Astrocyte (in vitro differentiated cells and primary cell): Measurements from ENCODE around the gene COP1. TPM values are rescaled to one million over a fixed set of nuclear protein-coding genes. Genes with fewer than 3 reads are reported as not detected.

Experiments
- DNase-seq: peaks from one replicate; pipeline ENCODE4 v3.0.0-alpha.2; 2010; ENCODE audit warnings: low read depth
- FAIRE-seq: peaks from 2 replicates; lab custom pipeline; 2011; peaks lifted over from hg19 to GRCh38; lab: Jason Lieb, UNC
- H2AFZ ChIP-seq: 2 replicates; pipeline ENCODE4 v1.6.0; 2012; ENCODE audit warnings: low read depth, low read length, inconsistent platforms
- H3K27ac ChIP-seq: 2 replicates; pipeline ENCODE4 v1.5.1; 2011; ENCODE audit warnings: low read depth, low read length, inconsistent platforms
- H3K27me3 ChIP-seq: 2 replicates; pipeline ENCODE4 v1.6.0; 2011; ENCODE audit warnings: low read length, inconsistent platforms; ENCODE audit not compliant: insufficient read depth
- H3K36me3 ChIP-seq: 2 replicates; pipeline ENCODE4 v1.5.1; 2011; ENCODE audit warnings: low read length, inconsistent platforms; ENCODE audit not compliant: insufficient read depth
- H3K4me1 ChIP-seq: 2 replicates; pipeline ENCODE4 v1.5.1; 2011; ENCODE audit warnings: low read length, inconsistent platforms; ENCODE audit not compliant: insufficient read depth
- H3K4me2 ChIP-seq: 2 replicates; pipeline ENCODE4 v1.6.0; 2012; ENCODE audit warnings: low read length, inconsistent platforms
- H3K4me3 ChIP-seq: 2 replicates; pipeline ENCODE4 v1.5.1; 2011; ENCODE audit warnings: low read depth, mild to moderate bottlenecking, low read length, inconsistent platforms; ENCODE audit not compliant: insufficient read depth
- H3K79me2 ChIP-seq: 2 replicates; pipeline ENCODE4 v1.6.0; 2012; ENCODE audit warnings: mild to moderate bottlenecking, low read length, inconsistent platforms; ENCODE audit not compliant: insufficient read depth
- H3K9ac ChIP-seq: 2 replicates; pipeline ENCODE4 v1.6.0; 2012; ENCODE audit warnings: mild to moderate bottlenecking, low read length, inconsistent platforms
- H3K9me3 ChIP-seq: 2 replicates; pipeline ENCODE4 v1.5.1; 2012; ENCODE audit warnings: low read depth, mild to moderate bottlenecking, low read length, inconsistent platforms; ENCODE audit not compliant: insufficient read depth
- H4K20me1 ChIP-seq: 2 replicates; pipeline ENCODE4 v1.6.0; 2012; ENCODE audit warnings: low read length, inconsistent platforms; ENCODE audit not compliant: insufficient read depth
- H3K27ac Mint-ChIP-seq: one replicate; pipeline ENCODE4 v1.8.0; 2021; ENCODE audit warnings: mild to moderate bottlenecking, mixed read lengths; ENCODE audit not compliant: unreplicated experiment
- H3K27me3 Mint-ChIP-seq: one replicate; pipeline ENCODE4 v1.8.0; 2021; ENCODE audit warnings: low read depth, mixed read lengths; ENCODE audit not compliant: unreplicated experiment
- H3K36me3 Mint-ChIP-seq: one replicate; pipeline ENCODE4 v1.8.0; 2021; ENCODE audit warnings: low read depth, mixed read lengths; ENCODE audit not compliant: unreplicated experiment
- H3K4me1 Mint-ChIP-seq: one replicate; pipeline ENCODE4 v1.8.0; 2021; ENCODE audit warnings: low read depth, mixed read lengths; ENCODE audit not compliant: unreplicated experiment
- H3K4me3 Mint-ChIP-seq: one replicate; pipeline ENCODE4 v1.8.0; 2021; ENCODE audit warnings: mild to moderate bottlenecking, moderate library complexity, mixed read lengths; ENCODE audit not compliant: unreplicated experiment
- H3K9me3 Mint-ChIP-seq: one replicate; pipeline ENCODE4 v1.8.0; 2021; ENCODE audit warnings: mild to moderate bottlenecking, mixed read lengths; ENCODE audit not compliant: unreplicated experiment
- EZH2 ChIP-seq: IDR thresholded peaks from 2 replicates; pipeline ENCODE4 v1.6.1; 2012; ENCODE audit warnings: mild to moderate bottlenecking, low read length, inconsistent platforms; ENCODE audit not compliant: insufficient read depth
- total RNA-seq: library from RNA; stranded (reverse); gene quantifications from 2 replicates; pipeline ENCODE4 v1.2.1, GENCODE V29; 2021
- TF ChIP-seq, protein P1 (sequence below): IDR thresholded peaks from 2 replicates; pipeline ENCODE4 v1.5.1; 2011; ENCODE audit warnings: low read depth, mild to moderate bottlenecking, inconsistent platforms, low read length, moderate library complexity; ENCODE audit not compliant: insufficient read depth

The COP1 gene
- total RNA-seq, 1 donor from 2014 or later: 45.9 TPM

DNA sequence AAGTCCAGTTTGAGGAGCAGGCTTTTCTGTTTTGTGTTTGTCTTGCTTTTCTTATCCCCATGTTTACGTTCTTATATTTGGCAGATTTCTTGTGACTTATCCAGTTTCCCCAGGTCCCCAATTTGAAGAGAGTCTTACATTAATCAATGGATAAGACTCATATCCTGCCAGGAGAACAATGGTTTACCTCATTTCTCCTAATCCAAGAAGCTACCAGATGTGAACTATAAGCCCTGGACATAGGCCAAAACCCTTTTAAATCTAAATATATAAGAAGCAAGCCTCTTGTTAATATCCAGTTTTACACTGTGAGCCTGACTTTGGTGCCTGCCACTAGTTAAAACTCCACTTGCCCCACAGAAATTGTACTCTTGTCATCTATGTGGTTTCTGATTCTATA, 15.1 kb upstream of the COP1 start:
- TF ChIP-seq, protein P1, sequence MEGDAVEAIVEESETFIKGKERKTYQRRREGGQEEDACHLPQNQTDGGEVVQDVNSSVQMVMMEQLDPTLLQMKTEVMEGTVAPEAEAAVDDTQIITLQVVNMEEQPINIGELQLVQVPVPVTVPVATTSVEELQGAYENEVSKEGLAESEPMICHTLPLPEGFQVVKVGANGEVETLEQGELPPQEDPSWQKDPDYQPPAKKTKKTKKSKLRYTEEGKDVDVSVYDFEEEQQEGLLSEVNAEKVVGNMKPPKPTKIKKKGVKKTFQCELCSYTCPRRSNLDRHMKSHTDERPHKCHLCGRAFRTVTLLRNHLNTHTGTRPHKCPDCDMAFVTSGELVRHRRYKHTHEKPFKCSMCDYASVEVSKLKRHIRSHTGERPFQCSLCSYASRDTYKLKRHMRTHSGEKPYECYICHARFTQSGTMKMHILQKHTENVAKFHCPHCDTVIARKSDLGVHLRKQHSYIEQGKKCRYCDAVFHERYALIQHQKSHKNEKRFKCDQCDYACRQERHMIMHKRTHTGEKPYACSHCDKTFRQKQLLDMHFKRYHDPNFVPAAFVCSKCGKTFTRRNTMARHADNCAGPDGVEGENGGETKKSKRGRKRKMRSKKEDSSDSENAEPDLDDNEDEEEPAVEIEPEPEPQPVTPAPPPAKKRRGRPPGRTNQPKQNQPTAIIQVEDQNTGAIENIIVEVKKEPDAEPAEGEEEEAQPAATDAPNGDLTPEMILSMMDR: no peak
- TF ChIP-seq EZH2: no peak
- Histone ChIP-seq H3K27me3 (no peaks in the 10 kb centered on the region), H3K36me3 (no peaks in the 10 kb centered on the region), H2AFZ (no peak overlapping the region), H3K9me3 (no peaks in the 10 kb centered on the region), H3K9ac (no peak overlapping the region), H3K79me2 (no peaks in the 10 kb centered on the region), H4K20me1 (no peaks in the 10 kb centered on the region), H3K4me1 (no peaks in the 10 kb centered on the region), H3K27ac (no peak overlapping the region), H3K4me3 (no peak overlapping the region), H3K4me2 (no peak overlapping the region)
- H3K4me3 Mint-ChIP-seq: no peak overlapping the region
- no peaks in the 10 kb centered on the region for H3K9me3 Mint-ChIP-seq
- no peaks in the 10 kb centered on the region for H3K4me1 Mint-ChIP-seq
- no peak overlapping the region for H3K27ac Mint-ChIP-seq
- FAIRE-seq (no peak), DNase-seq (no peak)
- no peaks in the 10 kb centered on the region for H3K36me3 Mint-ChIP-seq
- H3K27me3 Mint-ChIP-seq: no peaks in the 10 kb centered on the region

DNA sequence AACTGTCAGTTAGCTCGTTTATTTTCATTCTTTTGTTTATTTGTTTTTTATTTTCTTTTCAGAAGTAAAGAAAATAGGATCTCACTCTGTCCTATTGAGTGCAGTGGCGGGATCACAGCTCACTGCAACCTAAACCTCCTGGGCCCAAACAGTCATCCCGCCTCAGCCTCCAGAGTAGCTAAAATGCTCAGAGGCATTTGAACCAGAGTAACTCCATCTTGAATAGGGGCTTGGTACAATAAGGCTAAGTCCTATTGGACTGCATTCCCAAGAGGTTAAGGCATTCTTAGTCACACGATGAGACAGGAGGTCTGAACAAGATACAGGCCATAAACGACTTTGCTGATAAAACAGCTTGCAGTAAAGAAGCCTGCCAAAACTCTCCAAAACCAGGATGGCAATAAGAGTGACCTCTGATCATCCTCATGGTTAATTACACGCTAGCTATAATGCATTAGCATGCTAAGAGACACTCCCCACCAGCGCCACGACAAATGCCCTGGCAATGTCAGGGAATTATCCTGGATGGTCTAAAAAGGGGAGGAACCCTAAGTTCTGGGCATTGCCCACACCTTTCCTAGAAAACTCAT, 13.1 kb upstream of the COP1 start:
- H3K4me1 ChIP-seq: no peaks in the 10 kb centered on the region
- no peaks in the 10 kb centered on the region for H4K20me1 ChIP-seq
- no peak overlapping the region for H3K27ac ChIP-seq
- no peaks in the 10 kb centered on the region for H3K36me3 ChIP-seq
- H3K27ac Mint-ChIP-seq: no peak overlapping the region
- H3K9ac ChIP-seq: no peak overlapping the region
- no peaks in the 10 kb centered on the region for H3K9me3 ChIP-seq
- no peaks in the 10 kb centered on the region for H3K27me3 ChIP-seq
- no peak overlapping the region for H3K4me3 Mint-ChIP-seq
- H3K79me2 ChIP-seq: no peaks in the 10 kb centered on the region
- H3K27me3 Mint-ChIP-seq: no peaks in the 10 kb centered on the region
- H2AFZ ChIP-seq: no peak overlapping the region
- H3K4me1 Mint-ChIP-seq: no peaks in the 10 kb centered on the region
- no peak for FAIRE-seq
- H3K36me3 Mint-ChIP-seq: no peaks in the 10 kb centered on the region
- no peaks in the 10 kb centered on the region for H3K9me3 Mint-ChIP-seq
- no peak overlapping the region for H3K4me2 ChIP-seq
- H3K4me3 ChIP-seq: no peak overlapping the region
- no peak for DNase-seq
- TF ChIP-seq, protein P1: no peak

DNA sequence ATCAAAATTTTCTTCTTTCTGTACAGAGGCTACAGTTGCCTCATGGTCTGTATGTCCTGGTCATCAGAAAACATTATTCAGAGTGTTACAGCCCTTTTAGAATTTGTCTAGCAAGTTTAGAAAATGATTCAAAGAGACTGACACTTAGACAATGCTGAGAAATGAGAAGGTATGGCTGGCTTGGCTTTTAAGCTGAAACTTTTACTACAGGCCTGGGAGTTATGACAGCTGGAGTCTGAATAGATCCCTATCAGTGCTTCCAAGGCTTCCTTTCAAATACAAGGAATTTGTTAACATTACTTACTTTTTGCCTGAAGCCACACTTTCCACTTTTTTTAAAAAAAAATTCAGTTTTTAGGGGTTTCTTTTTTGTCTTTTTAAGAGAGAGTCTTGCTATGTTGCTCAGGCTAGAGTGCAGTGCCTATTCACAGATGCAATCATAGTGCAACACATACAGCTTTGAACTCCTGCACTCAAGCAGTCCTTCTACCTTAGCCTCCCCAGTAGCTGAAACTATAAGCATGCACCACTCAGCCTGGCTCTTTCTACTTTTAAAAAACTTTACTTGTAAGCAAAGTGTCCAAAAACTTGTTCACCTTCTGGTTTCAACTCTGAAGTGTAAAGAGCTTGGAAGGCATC, 10.5 kb upstream of the COP1 start:
- no peaks in the 10 kb centered on the region for H3K36me3 Mint-ChIP-seq
- TF ChIP-seq, protein P1: no peak
- no peak for TF ChIP-seq EZH2
- Histone ChIP-seq H3K79me2 (no peaks in the 10 kb centered on the region), H4K20me1 (no peaks in the 10 kb centered on the region), H3K9ac (no peak overlapping the region), H3K4me3 (no peak overlapping the region), H3K9me3 (no peaks in the 10 kb centered on the region), H3K27ac (no peak overlapping the region), H2AFZ (no peak overlapping the region), H3K36me3 (no peaks in the 10 kb centered on the region), H3K27me3 (no peaks in the 10 kb centered on the region), H3K4me1 (no peaks in the 10 kb centered on the region), H3K4me2 (no peak overlapping the region)
- H3K4me1 Mint-ChIP-seq: no peaks in the 10 kb centered on the region
- no peak overlapping the region for H3K27ac Mint-ChIP-seq
- H3K9me3 Mint-ChIP-seq: no peaks in the 10 kb centered on the region
- no peak for DNase-seq
- H3K27me3 Mint-ChIP-seq: no peaks in the 10 kb centered on the region
- FAIRE-seq: no peak
- H3K4me3 Mint-ChIP-seq: no peak overlapping the region
